Measurements from ENCODE around the gene PLLP. TPM values are rescaled to one million over a fixed set of nuclear protein-coding genes. Genes with fewer than 3 reads are reported as not detected.

PLLP gene
- total and polyA plus RNA-seq, 9 of the 15 experiments (the other 6 are each of a cell fraction or from before 2014, with no cell fraction given) = 0.09 to 0.96 (median 0.27) TPM

GRCh38 chr16:57299719-57300386 is 15.4 kb upstream of the PLLP start (continued):
- TF ChIP-seq, protein P1, sequence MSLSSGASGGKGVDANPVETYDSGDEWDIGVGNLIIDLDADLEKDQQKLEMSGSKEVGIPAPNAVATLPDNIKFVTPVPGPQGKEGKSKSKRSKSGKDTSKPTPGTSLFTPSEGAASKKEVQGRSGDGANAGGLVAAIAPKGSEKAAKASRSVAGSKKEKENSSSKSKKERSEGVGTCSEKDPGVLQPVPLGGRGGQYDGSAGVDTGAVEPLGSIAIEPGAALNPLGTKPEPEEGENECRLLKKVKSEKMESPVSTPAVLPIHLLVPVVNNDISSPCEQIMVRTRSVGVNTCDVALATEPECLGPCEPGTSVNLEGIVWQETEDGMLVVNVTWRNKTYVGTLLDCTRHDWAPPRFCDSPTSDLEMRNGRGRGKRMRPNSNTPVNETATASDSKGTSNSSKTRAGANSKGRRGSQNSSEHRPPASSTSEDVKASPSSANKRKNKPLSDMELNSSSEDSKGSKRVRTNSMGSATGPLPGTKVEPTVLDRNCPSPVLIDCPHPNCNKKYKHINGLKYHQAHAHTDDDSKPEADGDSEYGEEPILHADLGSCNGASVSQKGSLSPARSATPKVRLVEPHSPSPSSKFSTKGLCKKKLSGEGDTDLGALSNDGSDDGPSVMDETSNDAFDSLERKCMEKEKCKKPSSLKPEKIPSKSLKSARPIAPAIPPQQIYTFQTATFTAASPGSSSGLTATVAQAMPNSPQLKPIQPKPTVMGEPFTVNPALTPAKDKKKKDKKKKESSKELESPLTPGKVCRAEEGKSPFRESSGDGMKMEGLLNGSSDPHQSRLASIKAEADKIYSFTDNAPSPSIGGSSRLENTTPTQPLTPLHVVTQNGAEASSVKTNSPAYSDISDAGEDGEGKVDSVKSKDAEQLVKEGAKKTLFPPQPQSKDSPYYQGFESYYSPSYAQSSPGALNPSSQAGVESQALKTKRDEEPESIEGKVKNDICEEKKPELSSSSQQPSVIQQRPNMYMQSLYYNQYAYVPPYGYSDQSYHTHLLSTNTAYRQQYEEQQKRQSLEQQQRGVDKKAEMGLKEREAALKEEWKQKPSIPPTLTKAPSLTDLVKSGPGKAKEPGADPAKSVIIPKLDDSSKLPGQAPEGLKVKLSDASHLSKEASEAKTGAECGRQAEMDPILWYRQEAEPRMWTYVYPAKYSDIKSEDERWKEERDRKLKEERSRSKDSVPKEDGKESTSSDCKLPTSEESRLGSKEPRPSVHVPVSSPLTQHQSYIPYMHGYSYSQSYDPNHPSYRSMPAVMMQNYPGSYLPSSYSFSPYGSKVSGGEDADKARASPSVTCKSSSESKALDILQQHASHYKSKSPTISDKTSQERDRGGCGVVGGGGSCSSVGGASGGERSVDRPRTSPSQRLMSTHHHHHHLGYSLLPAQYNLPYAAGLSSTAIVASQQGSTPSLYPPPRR (CRISPR knock-in tag; IDR thresholded peaks at IDR 0.05; ENCODE audit: borderline replicate concordance) = peak; percentile 62; the same call in 1 of the 2 replicates
- TF ChIP-seq BRF1 (IDR thresholded peaks at IDR 0.05; ENCODE audit: borderline replicate concordance, extremely low read depth, insufficient read length) (peak; percentile 30), SRSF3 (IDR thresholded peaks at IDR 0.05; ENCODE audit: insufficient read depth, low read length) (no peak), POU5F1 (IDR thresholded peaks at IDR 0.05; ENCODE audit: borderline replicate concordance, low read depth, low read length, partially characterized antibody) (no peak), MYC (IDR thresholded peaks at IDR 0.05; ENCODE audit: low read depth, low read length) (no peak), MYC (CRISPR knock-in tag; IDR thresholded peaks at IDR 0.05; ENCODE audit: borderline replicate concordance, low read depth) (no peak), ZC3H11A (IDR thresholded peaks at IDR 0.05; ENCODE audit: low read depth, low read length) (no peak), ZNF592 (IDR thresholded peaks at IDR 0.05) (peak; percentile 79), ZNF263 (CRISPR knock-in tag; IDR thresholded peaks at IDR 0.05; ENCODE audit: borderline replicate concordance) (no peak), CBFA2T3 (IDR thresholded peaks at IDR 0.05) (no peak), SRF (CRISPR knock-in tag; IDR thresholded peaks at IDR 0.05) (no peak), KDM1A (IDR thresholded peaks at IDR 0.05) (no peak; a peak in 1 of 4 replicates), POLR2H (tag; IDR thresholded peaks at IDR 0.05; ENCODE audit: low read depth) (peak; percentile 100), SMARCB1 (IDR thresholded peaks at IDR 0.05; ENCODE audit: insufficient read length, low read depth) (no peak)
- TF ChIP-seq, protein P2, sequence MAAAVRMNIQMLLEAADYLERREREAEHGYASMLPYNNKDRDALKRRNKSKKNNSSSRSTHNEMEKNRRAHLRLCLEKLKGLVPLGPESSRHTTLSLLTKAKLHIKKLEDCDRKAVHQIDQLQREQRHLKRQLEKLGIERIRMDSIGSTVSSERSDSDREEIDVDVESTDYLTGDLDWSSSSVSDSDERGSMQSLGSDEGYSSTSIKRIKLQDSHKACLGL (CRISPR knock-in tag; IDR thresholded peaks at IDR 0.05; ENCODE audit: borderline replicate concordance, poor library complexity, severe bottlenecking) = no peak

Data from K562 (cell line).